Activated T-helper 1 cell treated with anti-CD3 and anti-CD28 coated beads, Interleukin-2, amount 50 U/mL, for 16 hours (primary cell): ENCODE measurements around the gene TSNAXIP1.

ENCODE experiments used
- DNase-seq, 2 donors: peaks; one replicate each; pipeline ENCODE4 v3.0.0-alpha.2; 2020; ENCODE audit warnings: low read depth in 1 of 2, low spot score in 1 of 2

TSNAXIP1 gene

DNA sequence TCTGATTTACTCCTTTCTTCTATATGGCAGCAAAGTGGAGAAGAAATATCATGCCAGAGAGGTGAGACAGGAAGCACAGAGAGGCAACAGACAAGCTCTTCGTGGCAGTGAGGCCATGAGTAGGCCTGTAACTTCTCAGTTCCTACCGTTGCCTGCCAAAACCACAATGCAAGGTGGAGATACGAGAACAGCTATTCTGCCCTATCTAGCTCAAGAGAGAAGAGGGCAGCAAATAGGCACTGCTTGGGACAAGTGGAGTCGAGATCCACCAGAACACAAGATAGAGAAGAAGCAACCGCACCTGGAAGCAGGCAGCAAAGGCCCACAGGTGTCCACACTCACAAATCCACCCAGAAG lies 25.1 kb upstream of the TSNAXIP1 start:
- no peak for DNase-seq

DNA sequence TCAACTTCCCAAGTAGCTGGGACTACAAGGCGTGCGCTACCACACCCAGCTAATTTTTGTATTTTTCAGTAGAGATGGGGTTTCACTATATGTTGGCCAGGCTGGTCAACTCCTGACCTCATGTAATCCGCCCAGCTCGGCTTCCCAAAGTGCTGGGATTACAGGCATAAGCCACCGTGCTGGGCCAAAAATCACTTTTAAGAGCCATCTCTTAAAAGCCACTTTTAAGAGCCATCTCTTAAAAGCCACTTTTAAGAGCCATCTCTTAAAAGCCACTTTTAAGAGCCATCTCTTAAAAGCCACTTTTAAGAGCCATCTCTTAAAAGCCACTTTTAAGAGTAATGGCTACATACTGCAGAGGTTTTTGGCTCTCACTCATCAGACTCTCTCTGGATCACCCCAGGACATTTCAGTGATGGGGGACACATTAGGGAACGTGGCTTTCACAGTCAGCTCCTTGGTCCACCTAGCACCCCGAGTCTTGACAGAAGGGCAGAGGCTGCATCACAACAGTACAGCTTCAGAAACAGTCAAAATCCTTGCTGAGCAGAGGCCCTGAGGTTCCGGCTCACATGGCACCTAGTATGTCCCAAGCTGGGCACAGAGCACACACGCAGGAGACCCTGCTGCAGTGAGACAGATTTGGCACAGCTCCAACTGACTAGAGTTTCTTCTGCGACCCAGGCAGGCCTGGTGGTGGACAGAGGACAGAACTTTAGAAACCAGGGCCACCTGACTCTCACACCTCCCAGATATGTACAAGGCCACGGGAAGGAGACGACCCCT lies 23.9 kb upstream of the TSNAXIP1 start:
- no peak for DNase-seq

DNA sequence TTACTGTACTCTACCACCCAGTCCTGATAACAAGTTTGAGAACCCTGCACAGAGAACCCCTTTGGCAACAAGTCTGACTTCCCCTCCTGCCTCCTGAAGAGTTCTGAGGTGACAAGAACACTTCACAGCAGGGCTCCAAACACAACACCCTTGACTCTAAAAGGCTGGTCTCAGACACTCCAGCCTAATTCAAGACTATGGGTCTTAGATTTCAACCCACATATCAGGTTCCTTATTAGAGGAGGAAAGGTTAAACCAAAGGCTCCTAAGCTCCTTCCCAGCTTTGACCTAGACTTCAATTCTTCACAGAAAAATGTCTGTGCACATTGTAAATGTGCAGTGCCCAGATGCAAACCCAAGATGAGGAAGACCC lies 23.4 kb upstream of the TSNAXIP1 start:
- no peak for DNase-seq

DNA sequence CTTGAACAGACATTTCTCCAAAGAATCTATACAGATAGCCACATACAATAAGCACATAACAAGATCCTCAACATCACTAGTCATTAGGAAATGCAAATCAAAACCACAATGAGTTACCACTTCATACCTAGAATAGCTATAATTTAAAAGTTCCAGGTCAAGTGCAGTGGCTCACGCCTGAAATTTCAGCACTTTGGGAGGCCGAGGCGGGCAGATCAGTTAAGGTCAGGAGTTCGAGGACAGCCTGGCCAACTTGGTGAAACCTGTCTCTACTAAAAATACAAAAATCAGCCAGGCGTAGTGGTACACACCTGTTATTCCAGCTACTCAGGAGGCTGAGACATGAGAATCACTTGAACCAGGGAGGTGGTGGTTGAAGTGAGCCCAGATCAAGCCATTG lies 20.2 kb upstream of the TSNAXIP1 start:
- DNase-seq, result no peak

DNA sequence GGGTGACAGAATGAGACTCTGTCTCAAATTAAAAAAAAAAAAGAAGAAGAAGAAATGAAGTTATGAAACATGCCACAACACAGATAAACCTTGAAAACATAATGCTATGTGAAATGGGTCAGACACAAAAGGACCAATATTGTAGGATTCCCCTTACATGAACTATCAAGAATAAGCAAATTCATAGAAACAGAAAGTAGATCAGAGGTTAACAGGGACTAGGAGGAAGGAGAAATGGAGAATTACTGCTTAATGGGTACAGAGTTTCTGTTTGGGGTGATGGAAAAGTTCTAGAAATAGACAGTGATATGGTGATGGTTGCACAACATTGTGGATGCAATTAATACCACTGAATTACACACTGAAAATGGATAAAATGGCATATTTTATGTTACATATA lies 16.6 kb upstream of the TSNAXIP1 start:
- DNase-seq, result no peak

DNA sequence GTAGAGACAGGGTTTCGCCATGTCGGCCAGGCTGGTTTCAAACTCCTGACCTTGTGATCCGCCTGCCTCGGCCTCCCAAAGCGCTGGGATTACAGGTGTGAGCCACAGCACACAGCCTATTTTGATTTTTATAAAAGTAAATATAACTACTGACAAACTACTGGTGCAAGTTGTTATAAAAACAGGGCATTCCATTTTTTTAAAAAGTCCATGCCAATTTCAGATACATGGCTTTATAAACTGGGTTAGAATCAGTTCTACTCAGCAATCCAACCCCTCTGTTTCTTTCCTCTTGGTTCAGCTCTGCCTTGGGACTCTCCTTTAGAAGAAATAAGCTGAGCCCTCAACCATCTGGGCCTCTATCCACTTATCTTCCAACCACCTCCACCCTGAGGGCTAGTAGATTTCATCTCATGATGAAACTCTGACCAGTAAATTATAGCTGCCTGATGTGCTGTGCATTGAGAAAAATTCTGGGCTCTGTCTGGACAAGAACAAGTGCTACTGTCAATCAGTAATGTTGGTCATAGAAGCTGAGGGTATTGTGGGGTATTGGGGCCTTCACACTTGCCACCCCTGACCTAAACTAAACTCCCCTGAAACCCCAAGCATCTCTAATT lies 10.5 kb upstream of the TSNAXIP1 start:
- DNase-seq, result no peak

DNA sequence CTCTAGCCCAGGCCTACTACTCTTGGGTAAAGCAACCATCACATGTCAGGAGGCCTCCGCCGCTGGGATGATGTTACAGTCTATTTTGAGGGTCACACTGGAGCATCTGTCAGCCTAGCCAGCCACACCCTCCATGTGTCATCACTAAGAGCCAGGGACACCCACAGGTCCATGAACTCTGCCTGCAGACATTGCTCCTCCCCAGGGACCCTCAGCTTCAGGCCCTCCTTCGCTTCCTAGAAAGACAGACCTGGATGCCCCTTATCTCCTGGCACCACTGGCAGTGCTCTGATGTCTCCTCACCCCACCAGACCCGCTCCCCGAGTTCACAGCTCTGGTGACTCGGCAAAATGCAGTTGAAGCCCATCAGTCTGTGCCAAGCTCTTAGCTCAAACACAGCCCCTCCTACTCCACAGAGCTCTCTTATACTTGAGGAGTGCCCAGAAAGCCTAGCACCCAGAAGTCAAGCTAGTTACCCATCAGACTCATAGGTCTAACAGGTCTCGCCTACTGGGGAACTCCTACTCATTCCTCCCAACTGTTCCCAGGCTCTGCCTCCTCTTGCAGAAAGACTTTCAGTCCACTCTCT lies 6.3 kb upstream of the TSNAXIP1 start:
- DNase-seq, result no peak

DNA sequence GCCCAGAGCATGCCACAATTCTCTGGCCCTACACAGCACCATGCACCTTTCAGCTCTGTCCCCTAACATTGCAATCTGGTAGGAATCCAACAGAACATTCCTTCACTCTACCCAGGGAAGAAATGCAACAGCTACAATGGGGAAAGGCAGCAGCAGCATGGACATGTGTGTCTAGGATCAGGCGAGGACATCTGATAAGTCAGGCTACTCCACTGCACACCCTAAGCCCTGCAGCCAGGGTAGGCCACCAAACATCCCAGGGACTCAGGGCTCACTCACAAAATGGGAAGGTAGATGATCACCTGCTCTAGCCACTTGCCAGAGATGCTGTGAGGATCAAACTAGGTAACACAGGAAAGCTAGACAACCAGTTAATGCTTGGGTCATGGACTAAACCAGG lies 5.4 kb upstream of the TSNAXIP1 start:
- DNase-seq, result no peak

DNA sequence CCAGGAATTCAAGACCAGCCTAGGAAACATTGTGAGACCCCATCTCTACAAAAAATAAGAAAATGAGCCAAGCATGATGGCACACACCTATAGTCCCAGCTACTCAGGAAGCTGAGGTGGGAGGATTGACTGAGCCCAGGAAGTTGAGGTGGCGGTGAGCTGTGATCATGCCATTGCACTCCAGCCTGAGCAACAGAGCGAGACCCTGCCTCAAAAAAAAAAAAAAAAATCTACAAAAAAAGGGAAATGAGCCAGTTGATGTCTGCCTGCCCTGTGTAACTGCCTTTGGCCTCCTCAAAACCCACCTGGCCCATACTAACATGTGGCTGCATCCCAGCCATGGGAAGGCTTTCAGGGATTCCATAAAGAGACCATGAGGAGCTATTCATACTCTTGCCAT lies 4.8 kb upstream of the TSNAXIP1 start:
- no peak for DNase-seq

DNA sequence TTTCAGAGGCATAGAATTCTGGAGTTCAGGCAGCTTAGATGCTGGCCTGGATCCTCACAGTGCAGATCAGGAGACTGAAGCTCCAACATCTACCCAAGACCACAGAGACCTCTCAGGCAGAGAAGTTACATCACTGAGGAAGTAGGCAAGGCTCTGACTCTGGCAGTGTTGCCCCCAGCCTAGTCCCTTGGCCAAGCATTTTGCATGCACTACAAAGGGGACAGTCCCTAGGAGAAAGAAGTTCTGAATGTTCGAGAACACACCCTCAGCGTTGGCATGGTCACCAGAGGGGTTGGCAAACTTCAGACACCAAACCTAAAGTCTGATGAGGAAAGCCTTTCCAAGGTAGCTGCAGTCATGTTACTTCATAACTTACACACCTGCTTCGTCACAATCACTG lies 2.8 kb upstream of the TSNAXIP1 start:
- DNase-seq, result no peak

DNA sequence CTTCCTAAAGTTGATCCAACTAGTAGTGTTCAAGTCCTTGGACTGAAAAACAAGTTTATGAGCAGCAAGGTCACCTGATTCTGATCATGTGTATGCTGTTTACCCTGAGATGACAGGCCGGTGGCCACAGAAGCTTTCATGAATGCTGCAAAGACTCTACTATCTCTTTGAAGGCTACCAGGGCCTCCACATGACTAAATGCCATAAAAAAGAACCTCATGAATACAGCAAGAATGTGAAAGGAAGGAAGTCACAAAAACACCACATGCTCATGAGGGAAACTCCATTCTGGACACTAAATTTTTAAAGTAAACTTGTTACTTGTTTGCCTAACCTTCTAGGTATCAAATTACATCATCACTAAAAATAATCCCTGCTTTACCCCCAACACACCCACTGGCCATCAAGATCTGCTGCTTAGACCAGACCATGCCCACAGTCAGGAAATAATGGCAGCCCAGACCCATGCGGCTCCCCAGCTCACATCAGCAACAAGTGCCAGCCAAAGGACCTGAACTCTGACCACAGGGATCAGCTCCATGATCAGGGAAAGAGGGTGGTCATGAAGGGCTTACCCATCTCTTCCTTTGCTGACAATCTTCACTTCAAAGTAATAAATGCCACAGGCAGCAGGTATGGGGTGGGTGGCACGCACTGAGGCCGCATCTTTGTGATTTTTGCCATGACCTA lies 1.7 kb upstream of the TSNAXIP1 start:
- no peak for DNase-seq

DNA sequence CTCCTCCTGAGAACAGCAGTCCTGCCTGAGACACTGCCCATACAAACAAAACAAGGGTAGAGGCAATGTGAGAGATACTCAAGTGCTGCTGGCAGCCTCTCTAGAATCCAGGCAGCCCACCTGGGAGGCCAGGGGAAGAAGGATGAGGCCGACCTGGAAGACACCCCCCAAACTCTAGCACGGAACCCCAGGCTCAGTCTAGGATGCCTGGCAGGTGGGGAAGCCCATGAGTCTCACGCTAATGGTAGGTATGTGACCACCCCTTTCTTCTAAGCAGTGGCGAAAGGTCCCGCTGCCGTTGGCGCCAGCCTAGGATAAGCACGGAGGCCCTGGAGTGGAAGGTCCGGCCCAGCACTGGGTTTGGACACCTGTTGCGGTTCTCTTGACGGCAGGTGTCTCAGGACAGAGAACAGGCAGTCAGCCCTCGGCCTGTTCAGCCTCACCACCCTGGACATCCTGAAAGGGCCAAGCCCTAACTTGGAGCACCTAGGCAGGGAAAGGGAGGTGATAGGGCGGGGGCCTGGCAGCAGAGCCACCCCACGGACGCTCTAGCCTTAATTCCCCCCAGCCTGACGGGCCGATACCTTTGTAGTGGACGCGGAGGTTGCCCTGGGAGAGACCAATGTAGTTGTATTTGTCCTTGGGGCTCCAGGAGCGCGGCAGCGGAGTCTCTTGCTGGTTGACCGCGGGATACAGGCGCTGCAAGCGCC lies 816 bp upstream of the TSNAXIP1 start:
- no peak for DNase-seq

DNA sequence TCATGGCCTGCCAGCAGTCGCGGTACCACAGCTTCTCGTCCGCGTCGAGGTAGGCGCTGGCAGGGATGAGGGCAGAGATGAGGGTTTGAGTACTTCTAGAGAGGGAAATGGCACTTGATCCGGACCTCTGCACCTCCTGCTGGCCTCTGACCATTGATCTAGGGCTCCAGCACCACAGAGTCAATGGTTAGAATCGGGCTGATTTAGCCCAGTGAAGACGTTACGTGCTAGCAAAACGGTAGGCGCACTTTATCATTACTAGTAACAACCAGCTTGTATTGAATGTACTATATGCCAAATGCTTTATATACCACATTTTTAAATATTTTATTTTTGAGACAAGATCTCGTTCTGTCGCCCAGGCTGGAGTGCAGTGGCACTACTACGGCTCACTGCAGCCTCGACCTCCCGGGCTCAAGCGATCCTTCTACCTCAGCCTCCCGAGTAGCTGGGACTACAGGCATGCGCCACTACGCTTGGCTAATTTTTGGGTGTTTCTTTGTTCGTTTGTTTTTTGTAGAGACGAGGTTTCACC lies 526 bp downstream of the TSNAXIP1 start:
- DNase-seq, result no peak

DNA sequence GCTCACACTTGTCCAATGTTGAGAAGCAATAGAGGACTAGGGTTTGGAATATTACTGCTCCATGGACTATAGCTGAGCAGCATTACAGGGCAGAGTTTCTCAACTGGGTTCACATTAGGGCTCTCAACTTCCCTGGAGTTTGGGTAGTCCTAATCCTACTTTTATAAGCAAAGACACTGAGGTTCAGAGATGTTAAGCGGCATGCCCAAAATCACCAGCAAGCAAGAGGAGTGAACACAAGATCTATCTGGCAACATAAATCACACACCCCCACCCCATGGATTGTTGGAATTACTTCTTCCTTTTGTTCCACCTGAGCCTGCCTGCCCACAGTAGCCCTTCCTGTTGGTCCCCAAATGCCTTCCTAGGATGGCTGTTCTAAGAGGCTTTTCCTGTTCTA lies 5.2 kb downstream of the TSNAXIP1 start:
- DNase-seq, result no peak

DNA sequence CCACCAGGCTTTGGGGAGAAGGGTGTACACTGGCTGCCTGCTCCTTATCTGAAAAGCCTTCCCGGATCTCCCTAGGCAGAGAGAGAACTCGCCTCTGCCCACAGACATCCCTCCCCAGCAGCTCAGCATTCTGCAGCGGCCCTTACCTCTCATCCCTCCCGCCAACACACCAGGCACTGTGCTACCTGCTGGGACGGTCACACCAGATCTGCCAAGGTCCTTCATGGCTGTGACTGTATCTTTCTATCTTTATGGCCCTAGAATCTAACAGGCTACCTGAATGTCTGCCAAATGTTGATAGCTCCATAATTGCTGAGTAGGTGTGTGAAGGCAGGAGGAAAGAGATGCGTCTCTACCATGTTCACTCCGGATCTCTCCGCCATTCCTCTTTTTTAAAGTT lies 7.9 kb downstream of the TSNAXIP1 start:
- DNase-seq, result no peak

DNA sequence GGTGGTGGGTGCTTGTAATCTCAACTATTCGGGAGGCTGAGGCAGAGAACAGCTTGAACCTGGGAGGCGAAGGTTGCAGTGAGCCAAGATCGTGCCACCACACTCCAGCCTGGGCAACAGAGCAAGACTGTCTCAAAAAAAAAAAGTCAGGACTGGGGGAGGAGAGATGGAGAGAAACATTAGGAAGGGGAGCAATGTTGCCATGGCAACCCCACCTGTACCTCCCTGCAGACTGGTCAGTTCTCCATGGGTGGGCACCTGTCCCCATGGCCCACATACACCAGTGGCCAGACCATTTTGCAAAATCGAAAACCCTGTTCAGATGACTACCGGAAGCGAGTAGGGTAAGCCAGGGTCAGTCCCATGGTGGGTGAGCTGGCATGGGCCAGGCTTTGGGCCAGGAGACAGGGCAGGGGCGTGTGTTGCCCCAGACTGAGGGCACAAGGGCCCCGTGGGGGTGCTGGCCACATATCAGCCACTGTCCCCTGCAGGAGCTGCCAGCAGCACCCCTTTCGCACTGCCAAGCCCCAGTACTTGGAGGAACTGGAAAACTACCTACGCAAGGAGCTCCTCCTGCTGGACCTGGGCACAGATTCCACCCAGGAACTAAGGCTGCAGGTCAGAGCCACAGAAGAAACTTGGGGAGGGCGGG lies 14.0 kb downstream of the TSNAXIP1 start:
- DNase-seq, result no peak

DNA sequence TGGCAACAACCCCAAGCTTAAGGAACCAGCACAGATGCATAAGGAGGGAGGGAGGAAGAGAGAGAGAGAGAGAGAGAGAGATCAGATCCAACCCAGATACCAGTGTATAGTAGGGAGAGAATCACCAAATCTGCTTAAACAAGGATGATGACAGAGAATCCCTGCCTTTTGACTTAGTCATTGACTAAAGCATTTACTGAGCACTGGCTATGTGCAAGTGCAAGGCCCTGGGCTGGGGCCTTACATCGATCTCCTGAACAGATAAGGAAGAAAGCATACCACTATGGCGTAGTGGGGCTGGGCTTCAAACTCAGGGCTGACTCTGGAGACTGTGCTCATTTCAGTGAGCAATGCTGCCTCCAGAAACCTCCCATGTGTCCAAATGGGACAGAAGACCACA lies 15.8 kb downstream of the TSNAXIP1 start:
- DNase-seq, result no peak

DNA sequence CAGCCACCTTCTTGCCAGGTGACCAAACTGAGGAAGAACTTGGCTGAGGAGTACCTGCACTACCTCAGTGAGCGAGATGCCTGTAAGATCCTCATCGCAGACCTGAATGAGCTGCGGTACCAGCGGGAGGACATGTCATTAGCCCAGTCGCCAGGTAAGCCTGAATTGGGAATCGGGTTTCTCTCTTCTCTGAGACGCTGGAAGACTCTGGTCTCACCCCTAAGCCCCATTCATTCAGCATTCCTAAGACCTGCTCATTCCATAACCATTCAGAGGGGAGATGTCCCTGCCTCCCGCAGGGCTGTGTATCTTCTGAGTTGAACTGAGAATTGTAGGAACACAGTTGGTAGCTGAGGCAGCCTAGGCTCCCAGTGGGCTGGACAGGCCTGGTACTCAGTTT lies 18.4 kb downstream of the TSNAXIP1 start:
- DNase-seq, result no peak

DNA sequence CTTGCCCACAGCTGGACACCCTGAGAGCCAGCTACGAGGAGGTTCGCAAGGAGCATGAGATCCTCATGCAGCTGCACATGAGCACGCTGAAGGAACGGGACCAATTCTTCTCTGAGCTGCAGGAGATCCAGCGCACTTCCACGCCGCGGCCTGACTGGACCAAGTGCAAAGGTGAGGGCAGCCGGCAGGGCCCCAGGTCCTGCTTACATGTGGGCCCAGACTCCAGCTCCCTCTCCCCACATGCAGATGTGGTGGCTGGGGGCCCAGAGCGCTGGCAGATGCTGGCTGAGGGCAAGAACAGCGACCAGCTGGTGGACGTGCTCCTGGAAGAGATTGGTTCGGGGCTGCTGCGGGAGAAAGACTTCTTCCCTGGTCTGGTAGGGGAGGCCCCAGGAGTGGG lies 19.2 kb downstream of the TSNAXIP1 start:
- no peak for DNase-seq

DNA sequence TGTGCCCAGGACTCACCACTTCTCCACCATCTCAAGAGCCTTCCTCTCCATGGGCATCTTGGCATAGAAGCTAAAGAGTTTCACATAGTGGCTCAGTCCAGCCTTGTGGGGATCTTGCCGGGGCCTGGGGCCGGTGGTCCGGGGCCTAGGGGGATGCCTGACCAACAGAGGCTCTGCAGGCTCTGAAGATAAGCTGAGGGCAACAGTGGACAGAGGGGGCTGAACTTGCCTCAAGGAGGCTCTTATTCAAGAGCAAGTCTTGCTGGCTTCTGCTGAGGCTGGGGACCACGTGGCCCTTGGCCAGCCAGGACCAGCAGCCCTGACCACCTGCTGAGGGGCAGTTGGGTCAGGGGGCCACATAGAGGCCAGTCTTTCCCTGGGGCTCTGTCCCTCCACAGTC lies 22.0 kb downstream of the TSNAXIP1 start:
- DNase-seq, result no peak

DNA sequence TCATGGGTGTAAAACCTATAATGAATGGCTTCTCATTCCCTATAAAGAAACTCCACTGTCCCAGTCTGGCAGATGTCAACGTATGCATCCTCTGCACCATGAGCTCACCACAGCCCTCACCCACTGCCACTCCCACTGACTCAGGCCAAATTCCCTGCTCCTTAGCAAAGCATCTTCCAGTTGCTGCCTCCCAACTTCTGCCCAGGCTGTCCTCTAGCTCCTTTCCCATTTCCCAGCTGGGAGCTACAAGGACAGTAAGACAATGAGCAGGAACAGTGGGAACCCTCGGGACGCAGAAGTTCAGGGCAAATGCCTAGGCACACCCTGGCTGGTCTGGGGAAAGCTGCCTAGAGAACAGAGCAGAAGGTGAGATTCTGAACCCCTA lies 26.3 kb downstream of the TSNAXIP1 start:
- no peak for DNase-seq
